CD4-positive, alpha-beta T cell treated with Interferon gamma for 1 hour (primary cell): ENCODE measurements around the gene TP53TG3D.
A peak's percentile ranks its signal among the peaks of the same experiment; 100 is the strongest.
"Not testable (repeated sequence)": the region's sequence is repeated elsewhere in the genome, so short reads cannot be mapped to it uniquely, and the experiment has no call there.

Experiments
- DNase-seq: peaks from one replicate; pipeline ENCODE4 v3.0.0-alpha.2; 2020

TP53TG3D gene

GRCh38 chr16:32252986-32253385 is at the start of gene TP53TG3D:
TSS of gene TP53TG3D (plus strand) at chr16:32253286. CDS start at chr16:32253354, 68 bp downstream.
- not testable (repeated sequence) for DNase-seq

- peak; percentile 1 for DNase-seq
These were observed 421 bp downstream of the TP53TG3D start for GRCh38 chr16:32253507-32253906.

DNA sequence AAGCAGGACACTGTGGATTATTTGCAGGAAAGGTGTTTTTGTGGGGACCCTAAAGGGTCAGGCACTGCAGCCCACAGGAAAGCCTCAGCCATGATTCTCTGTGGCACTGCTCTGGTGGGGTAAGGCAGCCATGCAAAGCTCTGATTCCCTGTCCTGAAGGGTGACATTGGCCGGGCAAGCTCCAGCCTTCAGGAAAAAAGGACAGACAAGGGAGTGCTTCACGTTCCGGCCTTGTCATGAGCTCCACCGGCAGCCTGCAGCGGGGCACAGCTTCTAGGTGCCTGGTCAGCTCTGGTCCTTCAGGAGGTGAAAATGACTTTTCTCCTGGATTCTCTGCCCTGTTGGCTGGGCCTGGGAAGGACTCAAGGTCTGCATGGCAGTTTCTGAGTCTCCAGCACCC is 8.4 kb downstream of the TP53TG3D start:
- DNase-seq = not testable (repeated sequence)

- not testable (repeated sequence) for DNase-seq
These were observed 10.5 kb downstream of the TP53TG3D start for GRCh38 chr16:32263552-32263951.

DNA sequence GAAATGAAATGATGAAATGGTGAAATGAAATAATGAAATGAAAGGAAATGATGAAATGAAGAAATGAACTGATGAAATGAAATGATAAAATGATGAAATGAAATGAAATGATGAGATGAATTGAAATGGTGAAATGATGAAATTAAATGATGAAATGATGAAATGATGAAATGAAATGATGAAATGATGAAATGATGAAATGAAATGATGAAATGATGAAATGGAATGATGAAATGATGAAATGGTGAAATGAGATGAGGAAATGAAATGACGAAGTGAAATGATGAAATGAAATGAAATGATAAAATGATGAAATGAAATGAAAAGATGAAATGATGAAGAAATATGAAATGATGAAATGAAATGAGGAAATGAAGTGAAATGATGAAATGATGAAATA is 28.8 kb downstream of the TP53TG3D start:
- not testable (repeated sequence) for DNase-seq

DNA sequence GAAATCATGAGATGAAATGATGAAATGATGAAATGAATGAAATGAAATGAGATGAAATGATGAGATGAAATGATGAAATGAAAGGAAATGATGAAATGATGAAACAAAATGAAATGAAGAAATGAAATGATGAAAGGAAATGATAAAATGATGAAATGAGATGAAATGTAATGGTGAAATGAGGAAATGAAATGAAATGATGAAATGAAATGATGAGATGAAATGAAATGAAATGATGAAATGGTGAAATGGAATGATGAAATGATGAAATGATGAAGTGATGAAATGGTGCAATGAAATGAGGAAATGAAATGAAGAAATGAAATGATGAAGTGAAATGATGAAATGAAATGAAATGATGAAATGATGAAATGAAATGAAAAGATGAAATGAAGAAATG is 29.9 kb downstream of the TP53TG3D start:
- DNase-seq = not testable (repeated sequence)

GRCh38 chr16:32283917-32284495 is 30.9 kb downstream of the TP53TG3D start:
- DNase-seq = not testable (repeated sequence)

DNA sequence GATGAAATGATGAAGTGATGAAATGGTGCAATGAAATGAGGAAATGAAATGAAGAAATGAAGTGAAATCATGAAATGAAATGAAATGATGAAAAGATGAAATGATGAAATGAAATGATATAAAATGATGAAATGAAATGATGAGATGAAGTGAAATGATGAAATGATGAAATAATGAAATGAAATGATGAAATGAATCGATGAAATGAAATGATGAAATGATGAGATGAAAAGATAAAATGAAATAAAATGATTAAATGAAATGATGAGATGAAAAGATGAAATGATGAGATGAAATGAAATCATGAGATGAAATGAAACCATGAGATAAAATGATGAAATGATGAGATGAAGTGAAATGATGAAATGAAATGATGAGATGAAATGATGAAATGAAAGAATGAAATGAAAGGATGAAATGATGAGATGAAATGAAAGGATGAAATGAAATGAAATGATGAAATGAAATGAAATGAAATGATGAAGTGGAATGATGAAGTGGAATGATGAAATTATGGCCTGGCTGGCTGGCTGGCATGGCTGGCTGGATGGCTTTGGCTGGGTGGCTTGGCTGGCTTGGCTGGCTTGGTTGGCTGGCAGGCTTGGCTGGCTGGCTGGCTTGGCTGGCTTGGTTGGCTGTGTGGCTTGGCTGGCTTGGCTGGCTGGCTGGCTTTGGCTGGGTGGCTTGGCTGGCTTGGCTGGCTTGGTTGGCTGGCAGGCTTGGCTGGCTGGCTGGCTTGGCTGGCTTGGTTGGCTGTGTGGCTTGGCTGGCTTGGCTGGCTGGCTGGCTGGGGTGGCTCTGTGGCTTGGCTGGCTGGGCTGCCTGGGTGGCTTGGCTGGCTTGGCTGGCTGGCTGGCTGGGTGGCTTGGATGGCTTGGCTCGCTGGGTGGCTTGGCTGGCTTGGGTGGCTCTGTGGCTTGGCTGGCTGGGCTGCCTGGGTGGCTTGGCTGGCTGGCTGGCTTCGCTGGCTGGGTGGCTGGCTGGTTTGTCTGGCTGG is 32.0 kb downstream of the TP53TG3D start:
- DNase-seq = not testable (repeated sequence)

DNA sequence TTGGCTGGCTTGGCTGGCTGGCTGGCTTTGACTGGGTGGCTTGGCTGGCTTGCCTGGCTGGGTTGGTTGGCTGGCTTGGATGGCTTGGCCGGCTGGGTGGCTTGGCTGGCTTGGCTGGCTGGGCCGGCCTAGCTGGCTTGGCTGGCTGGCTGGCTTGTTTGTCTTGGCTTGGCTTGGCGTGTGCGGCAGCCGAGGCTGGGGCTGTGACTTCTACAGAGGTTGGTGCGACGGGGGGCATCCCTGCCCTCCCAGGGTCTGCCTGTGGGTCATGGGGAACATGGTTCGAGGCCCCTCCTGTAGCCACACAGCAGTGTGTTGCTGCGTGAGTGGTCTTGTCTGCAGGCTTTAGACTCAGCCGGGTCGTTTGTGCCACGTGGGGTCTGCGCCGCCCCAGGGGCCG is 33.1 kb downstream of the TP53TG3D start:
- DNase-seq = not testable (repeated sequence)

- DNase-seq = not testable (repeated sequence)
These were observed 34.7 kb downstream of the TP53TG3D start for GRCh38 chr16:32287743-32288142.

- not testable (repeated sequence) for DNase-seq
These were observed 36.1 kb downstream of the TP53TG3D start for GRCh38 chr16:32289197-32289596.

- not testable (repeated sequence) for DNase-seq
These were observed 49.7 kb downstream of the TP53TG3D start for GRCh38 chr16:32302776-32303175.
